HG02852 (cell line): ENCODE data around the gene TEKTIP1.

Experiments used
- ATAC-seq: cut with Tn5 transposase; IDR thresholded peaks from one replicate; pipeline ENCODE4 v1.9.1; 2021; ENCODE audit warnings: mild to moderate bottlenecking, moderate library complexity; ENCODE audit not compliant: unreplicated experiment

The TEKTIP1 gene

DNA sequence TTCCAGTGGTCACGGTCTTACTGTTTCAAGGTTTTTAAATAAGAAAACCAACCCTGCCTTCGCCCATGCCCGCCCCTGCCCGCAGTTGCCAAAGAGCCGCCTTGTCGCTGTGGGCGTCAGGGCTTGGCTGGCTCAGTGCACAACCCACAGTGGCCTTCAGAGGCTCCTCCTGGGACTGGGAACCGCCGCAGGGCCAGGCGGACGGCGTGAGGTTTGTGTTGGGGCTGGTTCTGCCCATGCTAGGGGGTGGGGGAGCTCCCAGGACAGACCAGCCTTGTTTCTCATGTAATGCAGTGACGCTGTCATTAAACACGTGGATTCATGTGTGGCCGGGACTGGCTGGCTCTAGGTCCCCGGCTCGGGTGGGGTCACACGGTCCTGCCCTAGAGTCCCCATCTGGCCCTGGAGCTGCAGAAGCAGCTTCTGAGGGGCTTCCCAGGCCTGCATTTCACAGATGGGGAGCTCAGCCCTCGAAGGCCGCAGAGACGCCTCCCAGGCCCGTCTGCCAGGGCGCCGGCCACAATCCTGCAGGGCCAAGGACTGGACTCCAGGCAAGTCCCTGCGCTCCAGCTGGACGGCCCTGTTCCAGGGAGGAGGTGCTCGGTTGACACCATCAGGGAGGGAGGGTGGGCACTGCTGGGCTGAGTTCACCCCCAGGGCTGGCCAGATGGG lies 2.4 kb upstream of the TEKTIP1 start:
- ATAC-seq, result no peak

GRCh38 chr19:3537101-3537437 lies 1.9 kb upstream of the TEKTIP1 start:
- ATAC-seq, result no peak

- ATAC-seq, result no peak
Measured at GRCh38 chr19:3537438-3538240, 1.3 kb upstream of the TEKTIP1 start.

DNA sequence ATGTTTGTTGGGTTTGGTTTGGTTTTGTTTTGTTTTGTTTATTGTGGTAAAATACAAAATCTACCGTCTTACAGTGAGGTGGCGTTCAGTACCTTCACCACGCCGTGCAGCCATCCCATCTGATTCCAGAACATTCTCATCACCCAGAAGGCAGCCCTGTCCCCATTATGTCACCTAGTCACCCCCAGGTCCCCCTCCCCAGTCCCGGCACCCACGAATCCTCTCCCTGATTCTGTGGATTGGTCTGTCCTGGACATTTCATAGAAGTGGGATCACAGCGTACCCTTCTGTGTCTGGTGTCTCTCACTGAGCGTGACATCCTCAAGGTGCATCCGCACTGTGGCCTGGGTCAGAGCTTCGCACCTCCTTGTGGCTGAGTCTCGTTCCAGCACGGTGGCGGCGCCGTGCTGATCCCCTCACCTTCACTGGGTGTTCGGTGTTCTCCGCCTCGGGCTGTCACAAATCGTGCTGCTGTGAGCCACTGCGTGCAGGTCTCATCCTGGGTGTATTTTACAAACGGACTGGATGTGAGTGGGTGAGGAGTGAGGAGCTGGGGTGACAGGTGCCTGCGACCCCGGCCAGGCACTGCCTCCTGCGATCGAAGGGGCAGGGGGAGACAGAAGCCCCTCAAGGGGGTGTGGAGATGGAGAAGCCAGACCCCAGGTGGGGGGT lies 580 bp upstream of the TEKTIP1 start:
- no peak for ATAC-seq

GRCh38 chr19:3539756-3540118 lies 763 bp downstream of the TEKTIP1 start:
- ATAC-seq, result no peak

DNA sequence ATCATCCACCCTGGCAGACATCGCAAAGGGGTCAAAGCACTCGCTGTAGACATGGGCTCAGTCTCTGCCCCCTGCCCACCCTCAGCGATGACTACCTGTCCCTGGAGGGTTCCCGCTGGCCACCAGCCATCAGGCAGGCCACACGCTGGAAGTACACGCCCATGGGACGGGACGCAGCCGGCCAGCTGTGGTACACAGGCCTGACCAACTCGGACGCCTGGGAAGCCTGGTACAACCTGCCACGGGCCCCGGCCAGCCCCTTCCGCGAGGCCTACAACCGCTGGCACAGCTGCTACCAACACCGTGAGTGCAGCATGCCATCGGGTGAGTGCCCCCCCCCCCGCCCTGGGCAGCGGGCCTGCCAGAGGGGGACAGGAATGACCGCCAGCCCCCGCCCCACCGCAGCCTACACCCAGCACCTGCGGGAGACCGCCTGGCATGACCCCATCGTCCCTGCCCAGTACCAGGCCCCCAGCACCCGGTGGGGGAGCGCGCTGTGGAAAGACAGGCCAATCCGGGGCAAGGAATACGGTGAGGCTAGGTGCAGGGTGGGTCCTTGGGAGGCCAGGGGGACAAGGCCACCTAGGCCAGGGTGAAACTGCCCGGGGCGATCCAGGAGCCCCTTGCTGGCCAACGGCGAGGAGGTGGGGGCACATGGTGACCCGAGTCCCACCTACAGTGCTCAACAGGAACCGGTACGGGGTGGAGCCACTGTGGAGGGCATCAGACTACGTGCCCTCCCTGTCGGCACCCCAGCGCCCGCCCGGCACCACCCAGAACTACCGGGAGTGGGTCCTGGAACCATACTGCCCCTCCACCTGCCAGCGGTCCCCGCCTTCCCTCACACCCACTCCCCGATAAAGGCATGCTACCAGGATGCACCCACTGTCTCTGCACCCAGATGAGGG lies 4.4 kb downstream of the TEKTIP1 start:
- no peak for ATAC-seq

DNA sequence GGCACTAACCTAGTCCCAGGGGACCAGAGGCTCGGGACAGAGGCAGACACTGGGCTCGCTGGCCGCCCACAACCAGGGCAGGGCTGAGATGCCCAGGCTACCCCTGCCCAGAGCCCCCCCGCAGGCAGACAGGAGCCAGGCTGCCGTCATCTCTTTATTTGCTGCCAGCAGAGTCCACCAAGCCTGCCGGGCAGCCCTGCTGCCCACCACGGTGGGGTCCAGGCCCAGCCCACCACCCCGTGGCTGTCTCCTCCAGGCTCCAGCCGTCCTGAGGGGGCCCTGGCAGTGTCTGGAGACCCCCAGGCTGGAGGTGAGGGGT lies 5.0 kb downstream of the TEKTIP1 start:
- ATAC-seq, result no peak

- ATAC-seq, result no peak
Measured at GRCh38 chr19:3544742-3545668, 6.0 kb downstream of the TEKTIP1 start.

DNA sequence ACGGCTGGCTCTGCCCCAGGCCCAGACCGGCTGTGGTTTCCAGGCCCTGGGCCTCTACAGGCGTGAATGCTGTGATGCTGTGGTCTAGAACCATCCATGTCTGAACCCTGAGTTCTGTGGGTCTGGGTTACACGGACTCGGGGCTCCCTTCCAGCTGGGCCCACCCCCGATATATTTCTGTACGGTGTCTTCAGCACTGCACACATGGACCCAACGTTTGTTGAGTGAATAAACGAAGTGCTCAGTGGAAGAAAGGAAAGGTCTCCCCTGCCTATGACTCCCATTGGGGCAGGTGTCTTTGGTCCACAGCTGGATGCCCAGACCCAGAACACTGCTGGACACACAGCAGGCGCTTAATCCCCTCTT lies 6.7 kb downstream of the TEKTIP1 start:
- no peak for ATAC-seq

DNA sequence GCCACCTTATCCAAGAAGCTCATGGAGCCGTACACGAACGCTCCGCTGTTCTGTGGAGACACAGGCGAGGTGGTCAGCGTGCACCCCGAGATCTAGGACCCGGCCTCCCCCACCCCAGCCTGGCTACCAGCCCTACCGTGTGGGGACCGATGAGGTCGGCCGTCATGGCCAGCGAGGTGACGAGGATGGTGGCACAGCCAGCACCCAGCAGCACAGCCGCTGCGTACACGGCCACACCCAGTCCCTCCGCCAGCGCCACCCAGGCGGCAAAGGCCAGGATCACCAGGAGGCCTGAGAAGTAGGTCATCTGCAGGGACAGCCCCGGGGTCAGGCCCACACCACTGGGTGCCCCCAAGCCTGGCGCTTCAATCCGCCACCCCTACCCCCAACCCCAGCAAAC lies 7.1 kb downstream of the TEKTIP1 start:
- ATAC-seq, result no peak

GRCh38 chr19:3547301-3547731 lies 8.3 kb downstream of the TEKTIP1 start:
- ATAC-seq, result no peak

DNA sequence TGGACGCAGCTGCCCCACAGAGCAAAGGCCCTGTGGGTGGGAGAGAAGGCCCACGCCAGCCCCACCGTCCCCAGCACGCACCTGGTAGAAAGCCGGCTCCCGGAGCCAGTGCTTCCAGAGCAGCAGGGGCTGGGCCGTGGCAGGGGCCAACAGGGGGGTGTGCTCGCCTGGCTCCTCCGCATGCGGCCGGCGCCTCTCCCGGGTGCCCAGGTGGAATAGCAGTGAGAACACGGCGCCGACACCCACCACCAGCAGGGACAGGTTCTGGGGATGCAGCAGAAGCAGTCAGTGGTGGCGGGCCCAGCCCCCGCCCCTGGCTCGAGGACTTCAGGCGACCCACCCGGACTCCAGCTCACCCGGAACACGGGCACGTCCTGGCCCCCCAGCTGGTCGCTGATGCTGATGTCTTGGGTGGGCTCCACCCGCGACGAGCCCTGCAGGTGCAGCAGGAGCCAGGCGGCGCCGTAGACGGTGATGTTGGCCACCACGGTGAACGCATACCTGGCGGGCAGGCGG lies 8.9 kb downstream of the TEKTIP1 start:
- ATAC-seq, result no peak

- no peak for ATAC-seq
Measured at GRCh38 chr19:3548606-3549005, 9.6 kb downstream of the TEKTIP1 start.

GRCh38 chr19:3549816-3550215 lies 10.8 kb downstream of the TEKTIP1 start:
- no peak for ATAC-seq

GRCh38 chr19:3550947-3551791 lies 12.2 kb downstream of the TEKTIP1 start:
- no peak for ATAC-seq

DNA sequence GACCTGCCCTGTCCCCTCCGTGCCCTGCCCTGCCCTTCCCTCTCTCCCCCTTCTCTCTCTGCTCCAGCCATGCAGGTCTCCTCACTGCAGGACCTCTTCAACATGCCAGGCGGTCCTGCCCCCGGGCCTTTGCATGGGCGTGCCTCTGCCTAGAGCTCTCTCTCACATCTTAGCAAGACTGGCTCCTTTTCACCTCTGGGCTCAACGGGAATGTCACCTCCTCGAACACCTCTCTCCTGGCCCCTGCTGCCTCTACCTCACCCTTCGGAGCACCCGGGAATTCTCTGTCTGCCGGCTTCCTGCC lies 12.8 kb downstream of the TEKTIP1 start:
- no peak for ATAC-seq

DNA sequence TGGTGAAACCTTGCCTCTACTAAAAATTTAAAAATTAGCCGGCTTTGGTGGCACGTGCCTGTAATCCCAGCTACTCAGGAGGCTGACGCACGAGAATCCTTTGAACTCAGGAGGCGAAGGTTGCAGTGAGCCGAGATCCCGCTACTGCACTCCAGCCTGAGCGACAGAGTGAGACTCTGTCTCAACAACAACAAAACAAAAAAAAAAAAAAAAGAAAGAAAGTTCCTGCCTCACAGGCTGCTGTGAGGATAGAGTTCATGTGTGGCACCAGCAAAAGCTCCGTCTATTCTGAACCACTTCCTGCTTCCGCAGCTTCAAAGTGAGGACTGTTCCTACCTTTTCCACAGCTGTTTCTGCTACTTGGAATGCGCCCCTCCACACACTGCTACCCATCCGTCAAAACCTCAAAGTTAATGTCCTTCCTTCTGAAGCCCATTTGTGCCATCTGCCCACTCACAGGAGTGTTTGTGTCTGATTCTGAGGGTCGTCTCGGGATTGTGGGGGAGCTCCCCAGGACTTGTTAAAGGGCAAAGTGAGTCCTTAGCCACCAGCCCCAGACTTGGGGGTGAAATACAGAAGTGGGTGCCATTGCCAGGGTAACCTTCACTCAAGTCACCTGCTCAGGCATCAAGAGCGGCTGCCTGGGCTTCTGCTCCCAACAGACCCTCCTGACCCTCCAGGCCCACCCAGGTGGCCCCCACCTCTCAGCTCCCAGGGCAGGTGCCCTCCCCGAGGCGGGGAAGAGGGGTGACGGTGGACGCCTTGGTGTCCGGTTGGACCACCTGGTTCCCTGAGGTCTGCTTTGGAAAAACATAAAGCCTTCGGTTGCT lies 15.5 kb downstream of the TEKTIP1 start:
- ATAC-seq, result no peak

DNA sequence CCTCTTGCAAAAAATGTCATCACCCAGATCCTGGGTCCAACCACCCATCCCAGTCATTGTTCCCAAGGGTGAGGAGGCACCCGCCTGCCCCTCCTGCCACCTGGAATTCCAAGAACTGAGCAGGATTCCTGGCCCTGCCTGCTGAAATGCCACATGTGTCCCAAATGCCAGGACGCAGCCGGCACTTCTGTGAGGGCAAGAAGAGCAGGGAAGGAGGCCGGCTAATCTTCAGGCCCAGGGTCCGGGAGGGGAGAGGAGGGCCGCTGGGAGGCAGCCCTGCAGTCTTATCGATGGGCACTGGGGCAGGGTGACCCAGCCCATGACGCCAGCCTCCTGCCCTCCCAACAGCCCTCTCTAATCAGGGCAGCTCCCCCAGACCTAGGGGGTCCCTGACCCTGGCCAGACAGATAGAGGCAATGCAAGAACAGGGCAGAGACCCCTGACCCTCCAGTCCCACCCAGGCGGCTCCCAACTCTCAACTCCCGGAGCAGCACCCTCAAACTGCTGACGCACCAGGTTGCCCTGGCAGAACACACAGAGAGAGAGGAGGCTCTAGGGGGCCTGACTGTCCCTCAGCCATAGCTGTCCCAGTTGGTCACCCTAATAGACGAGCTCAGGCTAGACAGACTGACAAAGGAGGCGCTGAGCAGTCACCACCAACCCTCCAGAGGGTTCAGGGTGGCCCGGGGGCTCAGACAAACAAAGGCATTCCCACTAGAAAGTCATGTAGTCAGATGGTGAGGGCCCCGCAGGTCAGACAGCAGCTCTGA lies 16.9 kb downstream of the TEKTIP1 start:
- no peak for ATAC-seq
